ENCODE data around the gene CIT.

Gene CIT

DNA sequence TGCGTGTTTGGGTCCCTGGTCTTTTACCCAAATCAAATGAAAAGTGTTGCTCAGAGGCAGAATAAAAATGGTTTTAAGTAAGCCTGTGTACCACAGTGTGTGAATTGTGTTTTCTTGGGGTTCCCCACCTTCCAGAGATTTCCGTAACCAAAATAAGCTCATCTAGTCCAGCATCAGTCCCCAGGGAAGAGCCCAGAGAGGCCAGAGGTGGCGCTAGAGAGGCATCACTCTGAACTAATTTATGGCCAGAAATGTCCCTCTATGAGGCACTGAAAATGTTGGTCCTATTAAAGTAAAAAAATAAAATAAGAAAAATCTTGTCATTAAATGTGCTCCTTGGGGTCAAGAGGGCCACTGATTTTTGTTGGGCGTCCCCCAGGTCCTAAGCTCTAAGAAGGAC, 234.1 kb downstream of the CIT start:
- ChIA-PET POLR2A (ENCODE audit: low non-redundant PET) (no interaction called here), CTCF (interaction anchor here (0.6 to 0.7 kb wide), 2 partner anchors 130 to 483 kb away, joined by 3 read pairs; no protein-coding TSS in a partner anchor)
- no peak for DNase-seq (ENCODE audit: low spot score)
- TF ChIP-seq, protein P1, sequence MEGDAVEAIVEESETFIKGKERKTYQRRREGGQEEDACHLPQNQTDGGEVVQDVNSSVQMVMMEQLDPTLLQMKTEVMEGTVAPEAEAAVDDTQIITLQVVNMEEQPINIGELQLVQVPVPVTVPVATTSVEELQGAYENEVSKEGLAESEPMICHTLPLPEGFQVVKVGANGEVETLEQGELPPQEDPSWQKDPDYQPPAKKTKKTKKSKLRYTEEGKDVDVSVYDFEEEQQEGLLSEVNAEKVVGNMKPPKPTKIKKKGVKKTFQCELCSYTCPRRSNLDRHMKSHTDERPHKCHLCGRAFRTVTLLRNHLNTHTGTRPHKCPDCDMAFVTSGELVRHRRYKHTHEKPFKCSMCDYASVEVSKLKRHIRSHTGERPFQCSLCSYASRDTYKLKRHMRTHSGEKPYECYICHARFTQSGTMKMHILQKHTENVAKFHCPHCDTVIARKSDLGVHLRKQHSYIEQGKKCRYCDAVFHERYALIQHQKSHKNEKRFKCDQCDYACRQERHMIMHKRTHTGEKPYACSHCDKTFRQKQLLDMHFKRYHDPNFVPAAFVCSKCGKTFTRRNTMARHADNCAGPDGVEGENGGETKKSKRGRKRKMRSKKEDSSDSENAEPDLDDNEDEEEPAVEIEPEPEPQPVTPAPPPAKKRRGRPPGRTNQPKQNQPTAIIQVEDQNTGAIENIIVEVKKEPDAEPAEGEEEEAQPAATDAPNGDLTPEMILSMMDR (conservative IDR thresholded peaks at IDR 0.05; ENCODE audit: low read depth), result no peak
- H3K27ac ChIP-seq, result no peak overlapping the region
